ENCODE measurements around the gene TRDN. TPM values are rescaled to one million over a fixed set of nuclear protein-coding genes. Genes with fewer than 3 reads are reported as not detected.
"Not testable (repeated sequence)": the region's sequence is repeated elsewhere in the genome, so short reads cannot be mapped to it uniquely, and the experiment has no call there.

The TRDN gene
- polyA plus RNA-seq, 3 donors: 0.07 to 0.22 (median 0.18) TPM

DNA sequence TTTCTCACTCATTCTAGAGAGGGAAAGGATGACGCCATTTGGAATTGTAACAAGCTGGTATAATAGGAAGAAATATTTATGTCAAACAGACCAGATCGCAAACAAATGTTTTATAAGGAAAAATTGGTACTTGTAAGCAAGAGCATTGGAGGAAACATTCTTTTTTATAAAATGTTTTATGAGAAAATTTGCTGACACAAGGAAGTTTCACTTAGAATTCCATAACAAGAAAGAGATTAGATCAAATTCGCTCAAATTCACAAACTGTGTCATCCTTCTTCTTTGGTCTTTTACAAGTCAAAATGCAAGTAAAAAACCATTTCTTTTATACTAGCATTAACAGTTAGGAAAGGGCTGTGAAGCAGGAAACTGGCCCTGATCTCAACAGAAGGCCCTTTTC is 179.9 kb downstream of the TRDN start:
- 81 to 87% (median 87%) methylated on average over 3 of the region's 3 CpGs for WGBS, 3 donors
- no peak overlapping the region for H3K27ac ChIP-seq (ENCODE audit: low read depth, low read length)

DNA sequence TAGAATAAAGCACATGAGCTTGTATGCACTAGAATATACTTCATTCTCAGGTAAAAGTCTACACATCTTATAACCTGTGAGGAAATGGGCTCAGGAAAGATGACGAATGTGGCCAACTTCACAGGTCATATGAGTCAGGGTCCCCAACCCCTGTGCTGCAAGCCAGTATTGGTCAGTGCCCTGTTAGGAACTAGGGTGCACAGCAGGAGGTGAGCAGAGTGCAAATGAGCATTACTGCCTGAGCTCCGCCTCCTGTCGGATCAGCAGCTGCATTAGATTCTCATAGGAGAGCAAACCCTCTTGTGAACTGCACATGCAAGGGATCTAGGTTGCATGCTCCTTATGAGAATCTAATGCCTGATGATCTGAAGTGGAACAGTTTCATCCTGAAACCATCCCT is 182.3 kb downstream of the TRDN start:
- H3K27ac ChIP-seq (ENCODE audit: low read depth, low read length): no peak overlapping the region
- 84 to 92% (median 90%) methylated on average over 3 of the region's 3 CpGs for WGBS, 3 donors

- not testable (repeated sequence) for H3K27ac ChIP-seq (ENCODE audit: low read depth, low read length)
These were observed 183.7 kb downstream of the TRDN start for GRCh38 chr6:123453071-123453470.

GRCh38 chr6:123448306-123448884 is 188.4 kb downstream of the TRDN start:
- H3K27ac ChIP-seq (ENCODE audit: low read depth, low read length): no peak overlapping the region
- WGBS, 3 donors: 56 to 80% (median 77%) methylated on average over 7 of the region's 7 CpGs

DNA sequence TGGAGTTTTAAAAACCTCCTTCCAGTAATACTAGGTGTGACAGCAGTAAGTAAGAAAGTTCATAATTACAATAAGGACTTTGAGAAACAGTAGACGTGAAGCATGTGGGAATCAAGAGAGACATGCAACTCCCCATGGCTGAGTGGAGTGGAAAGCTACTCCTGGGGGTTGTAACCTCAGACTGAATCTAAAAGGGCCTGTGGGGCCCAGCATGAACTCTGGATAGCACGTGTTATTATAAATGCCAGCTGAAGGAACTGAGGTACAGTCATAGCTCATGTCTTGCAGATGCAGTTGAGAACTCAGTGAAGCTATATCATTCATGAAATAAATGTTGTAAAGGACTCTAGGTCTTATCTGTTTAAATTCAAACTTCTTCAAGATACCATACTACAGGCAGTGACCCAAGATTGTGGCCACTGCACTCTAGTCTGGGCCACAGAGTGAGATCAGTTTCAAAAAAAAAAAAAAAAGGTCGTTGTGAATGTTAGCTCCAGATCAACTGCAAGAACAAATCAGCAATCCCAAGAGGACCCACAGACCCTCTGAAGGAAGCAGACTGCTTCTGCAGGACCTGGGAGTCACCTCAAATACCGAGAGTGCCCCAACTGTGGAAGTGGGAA is 189.3 kb downstream of the TRDN start:
- WGBS, 3 donors: 52 to 81% (median 78%) methylated on average over 4 of the region's 4 CpGs
- no peak overlapping the region for H3K27ac ChIP-seq (ENCODE audit: low read depth, low read length)

GRCh38 chr6:123439371-123439770 is 197.4 kb downstream of the TRDN start:
- no peak overlapping the region for H3K27ac ChIP-seq (ENCODE audit: low read depth, low read length)
- 17 to 44% (median 37%) methylated on average over 3 of the region's 3 CpGs for WGBS, 3 donors

- H3K27ac ChIP-seq (ENCODE audit: low read depth, low read length): no peak overlapping the region
These were observed 202.6 kb downstream of the TRDN start for GRCh38 chr6:123434186-123434585.

DNA sequence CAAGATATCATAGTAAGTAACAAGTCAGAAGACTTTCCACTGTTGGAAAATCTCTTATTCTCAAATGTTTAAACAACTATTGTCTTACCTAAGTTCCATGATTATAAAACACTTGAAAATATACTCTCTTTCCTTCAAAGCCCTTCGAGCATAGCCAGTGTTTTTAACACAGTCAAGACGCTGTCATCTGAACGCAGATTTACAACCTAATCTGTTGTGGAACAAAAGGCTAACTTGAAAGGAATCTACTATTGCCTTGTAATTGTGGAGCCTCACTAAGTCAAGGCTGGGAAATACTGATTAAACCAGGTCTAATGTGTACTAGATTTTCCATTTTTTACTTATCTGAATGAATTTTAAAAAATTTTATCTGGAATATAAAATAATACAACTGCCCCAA is 205.8 kb downstream of the TRDN start:
- 49 to 61% (median 53%) methylated on average over 3 of the region's 3 CpGs for WGBS, 3 donors
- no peak overlapping the region for H3K27ac ChIP-seq (ENCODE audit: low read depth, low read length)

- 62 to 85% (median 73%) methylated on average over 1 of the region's 1 CpG for WGBS, 3 donors
- no peak overlapping the region for H3K27ac ChIP-seq (ENCODE audit: low read depth, low read length)
These were observed 209.7 kb downstream of the TRDN start for GRCh38 chr6:123427008-123427407.

DNA sequence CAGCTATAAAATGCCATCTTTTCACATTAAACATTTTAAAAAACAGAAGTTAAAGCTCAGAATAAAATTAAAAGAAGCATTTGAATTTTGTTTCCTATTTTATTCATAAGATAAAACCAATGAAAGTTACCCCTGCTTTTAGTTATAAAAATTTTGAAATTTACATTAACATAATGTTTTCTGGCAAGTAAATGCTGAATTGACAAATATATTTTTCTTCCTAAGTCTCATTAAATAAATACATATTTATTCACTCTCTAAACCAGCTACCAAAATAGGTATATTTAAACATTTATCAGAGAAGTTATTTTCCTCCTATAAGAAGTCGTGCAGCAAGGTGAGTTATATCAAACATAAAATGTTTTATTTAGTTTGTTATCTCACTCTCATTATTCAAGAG is 213.6 kb downstream of the TRDN start:
- WGBS, 3 donors: 59 to 90% (median 81%) methylated on average over 1 of the region's 1 CpG
- H3K27ac ChIP-seq (ENCODE audit: low read depth, low read length): no peak overlapping the region

GRCh38 chr6:123420512-123420911 is 216.2 kb downstream of the TRDN start:
- 80 to 94% (median 87%) methylated on average over 1 of the region's 1 CpG for WGBS, 3 donors
- H3K27ac ChIP-seq (ENCODE audit: low read depth, low read length): no peak overlapping the region

DNA sequence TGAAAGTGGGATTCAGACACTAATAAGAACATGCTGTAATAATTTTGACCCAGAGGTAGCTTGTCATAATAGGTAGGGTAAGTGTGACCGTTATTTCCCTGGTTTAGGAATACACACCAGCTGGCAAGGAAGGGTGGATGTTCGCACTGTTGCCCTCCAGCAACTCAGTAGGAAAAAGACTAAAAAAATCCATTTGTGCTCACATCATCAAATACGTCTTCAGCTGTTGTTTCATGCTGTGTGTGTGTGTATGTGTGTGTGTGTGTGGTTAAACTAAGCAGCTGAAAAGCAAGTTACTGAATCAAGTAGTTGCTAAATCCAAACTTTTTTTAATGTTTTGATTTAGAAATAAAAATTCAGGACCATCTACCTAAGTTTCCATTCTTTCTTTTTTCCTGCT is 218.7 kb downstream of the TRDN start:
- no peak overlapping the region for H3K27ac ChIP-seq (ENCODE audit: low read depth, low read length)
- WGBS, 3 donors: 51 to 68% (median 54%) methylated on average over 3 of the region's 3 CpGs

DNA sequence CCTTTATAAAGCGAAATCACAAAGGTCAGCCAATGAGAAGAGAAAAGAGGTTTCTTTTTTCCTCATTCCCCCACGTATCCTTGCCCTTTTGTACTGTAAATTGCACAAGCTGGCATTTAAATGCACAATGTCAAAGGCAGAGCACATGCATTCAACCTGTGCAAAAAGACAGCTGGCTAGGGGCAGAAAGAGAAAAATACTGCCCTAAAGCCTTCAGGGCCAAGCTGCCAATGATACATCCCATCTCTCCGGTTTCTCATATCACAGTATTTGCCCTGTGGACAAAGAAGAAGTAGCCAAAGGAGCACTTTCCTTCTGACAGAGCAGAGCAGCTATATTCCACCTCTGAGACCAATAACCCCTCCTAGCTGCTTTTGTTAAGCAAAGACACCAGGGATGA is 219.2 kb downstream of the TRDN start:
- 59 to 77% (median 72%) methylated on average over 3 of the region's 3 CpGs for WGBS, 3 donors
- no peak overlapping the region for H3K27ac ChIP-seq (ENCODE audit: low read depth, low read length)

DNA sequence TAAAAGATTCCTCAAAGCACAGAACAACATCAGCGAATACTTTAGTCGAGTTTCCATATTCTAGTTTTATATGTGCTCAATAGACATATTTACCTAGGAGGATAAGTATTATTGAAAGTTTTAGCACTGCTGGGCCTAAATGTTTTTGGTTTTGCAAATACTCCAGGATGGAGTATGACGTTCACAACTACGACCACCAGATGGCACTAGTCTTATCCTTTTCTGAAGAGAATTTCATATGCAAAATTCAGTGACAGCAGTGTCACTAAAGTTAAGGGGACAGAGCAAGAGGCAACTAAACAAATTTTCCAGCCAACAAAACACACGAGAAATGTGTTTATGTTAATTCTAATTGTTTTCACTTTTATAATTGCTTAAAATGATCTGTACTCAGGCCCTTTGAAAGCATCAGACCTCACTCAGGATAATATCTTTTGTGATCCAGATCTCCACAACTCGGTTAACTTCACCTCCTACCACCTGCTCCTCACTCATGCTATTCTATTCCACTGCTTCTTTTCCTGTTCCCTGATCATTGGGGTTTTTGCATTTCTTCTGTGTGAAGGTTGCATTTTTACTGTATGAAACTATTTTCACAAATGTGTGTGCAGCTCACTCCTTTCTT is 220.8 kb downstream of the TRDN start:
- H3K27ac ChIP-seq (ENCODE audit: low read depth, low read length): no peak overlapping the region
- 14 to 17% (median 14%) methylated on average over 6 of the region's 6 CpGs for WGBS, 3 donors

DNA sequence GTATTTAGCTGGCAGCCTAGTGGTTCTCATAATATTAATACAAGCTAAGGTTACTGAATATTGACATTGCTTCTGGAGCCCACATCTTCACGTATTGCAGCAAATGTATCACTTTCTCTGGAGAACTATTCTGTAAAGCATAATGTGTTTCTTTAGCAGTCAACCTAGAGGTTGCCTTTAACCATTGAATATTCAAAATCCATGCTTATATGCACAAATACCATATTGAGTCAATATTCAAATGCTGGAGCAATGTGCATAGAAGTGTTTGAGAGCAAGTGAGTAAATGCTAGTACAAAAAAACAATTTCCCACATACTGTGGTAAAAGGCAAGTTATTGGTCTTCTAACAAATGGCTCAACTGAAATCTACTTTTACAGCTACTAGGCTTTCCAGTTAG is 231.8 kb downstream of the TRDN start:
- 83 to 86% (median 85%) methylated on average over 1 of the region's 1 CpG for WGBS, 3 donors
- no peak overlapping the region for H3K27ac ChIP-seq (ENCODE audit: low read depth, low read length)

DNA sequence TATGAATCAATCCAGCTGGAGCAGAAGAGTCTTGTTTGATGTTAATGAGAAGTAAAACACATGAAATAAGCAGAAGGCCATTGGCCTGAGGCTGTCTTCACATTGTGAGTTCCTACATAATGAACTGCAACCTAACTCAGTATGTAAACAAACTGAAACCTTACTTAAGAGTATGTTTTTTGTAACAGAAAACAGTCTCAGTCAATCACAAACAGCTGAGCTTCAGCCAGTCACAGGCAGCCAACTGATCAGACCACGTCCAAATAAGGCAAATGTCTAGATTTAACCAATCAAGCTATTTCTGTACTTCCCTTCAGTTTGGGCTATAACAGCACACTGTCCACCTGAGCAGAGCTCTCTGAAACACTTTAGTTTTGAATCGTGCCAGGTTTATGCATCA is 234.7 kb downstream of the TRDN start:
- 46 to 61% (median 53%) methylated on average over 2 of the region's 2 CpGs for WGBS, 3 donors
- H3K27ac ChIP-seq (ENCODE audit: low read depth, low read length): no peak overlapping the region

DNA sequence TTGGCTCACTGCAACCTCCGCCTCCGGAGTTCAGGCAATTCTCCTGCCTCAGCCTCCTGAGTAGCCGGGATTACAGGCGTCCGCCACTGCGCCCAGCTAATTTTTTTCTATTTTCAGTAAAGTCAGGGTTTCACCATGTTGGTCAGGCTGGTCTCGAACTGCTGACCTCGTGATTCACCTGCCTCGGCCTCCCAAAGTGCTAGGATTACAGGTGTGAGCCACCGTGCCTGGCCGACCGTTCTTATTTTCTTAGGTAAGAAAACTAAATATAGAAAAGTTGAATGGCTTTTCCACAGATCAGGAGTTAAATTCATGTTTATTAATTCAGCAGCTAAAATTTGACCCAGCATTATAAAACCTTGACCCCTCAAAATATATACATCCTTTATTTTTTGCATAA is 238.7 kb downstream of the TRDN start:
- no peak overlapping the region for H3K27ac ChIP-seq (ENCODE audit: low read depth, low read length)

GRCh38 chr6:123393331-123393730 is 243.4 kb downstream of the TRDN start:
- no peak overlapping the region for H3K27ac ChIP-seq (ENCODE audit: low read depth, low read length)
- WGBS, 3 donors: 30 to 40% (median 39%) methylated on average over 1 of the region's 1 CpG

More for the DNA sequence above, 238.7 kb downstream of the TRDN start:
- WGBS, 3 donors: 87 to 93% (median 92%) methylated on average over 12 of the region's 12 CpGs

GRCh38 chr6:123383718-123384117 is 253.0 kb downstream of the TRDN start:
- 59 to 79% (median 73%) methylated on average over 2 of the region's 2 CpGs for WGBS, 3 donors

GRCh38 chr6:123380257-123380656 is 256.5 kb downstream of the TRDN start:
- no peak overlapping the region for H3K27ac ChIP-seq (ENCODE audit: low read depth, low read length)
- WGBS, 3 donors: 23 to 30% (median 27%) methylated on average over 5 of the region's 5 CpGs

More at GRCh38 chr6:123383718-123384117, 253.0 kb downstream of the TRDN start:
- H3K27ac ChIP-seq (ENCODE audit: low read depth, low read length): no peak overlapping the region

Data from adipose tissue (tissue), 3 donors.